GM10847 (cell line): Measurements from ENCODE around the gene NFKBIL1.

Experiments
- POLR2A ChIP-seq: IDR thresholded peaks from 2 replicates; pipeline ENCODE4 v1.6.1; 2011; ENCODE audit not compliant: insufficient read length; ENCODE audit errors: extremely low read depth

The NFKBIL1 gene

GRCh38 chr6:31573239-31574105 lies 26.1 kb downstream of the NFKBIL1 start:
- TF ChIP-seq POLR2A, result no peak

GRCh38 chr6:31574106-31575061 lies 27.0 kb downstream of the NFKBIL1 start:
- no peak for TF ChIP-seq POLR2A

GRCh38 chr6:31575335-31575901 lies 28.0 kb downstream of the NFKBIL1 start, which contains the start of gene TNF:
TNF (plus strand) TSS chr6:31575565; CDS start chr6:31575742, 177 bp downstream.
- TF ChIP-seq POLR2A, result peak; percentile 99

GRCh38 chr6:31575952-31576685 lies 28.7 kb downstream of the NFKBIL1 start:
- TF ChIP-seq POLR2A, result no peak

- TF ChIP-seq POLR2A, result peak; percentile 12
These were observed 29.6 kb downstream of the NFKBIL1 start for GRCh38 chr6:31576897-31577578.

- no peak for TF ChIP-seq POLR2A
These were observed 30.2 kb downstream of the NFKBIL1 start for GRCh38 chr6:31577579-31577966.

GRCh38 chr6:31578184-31579118 lies 31.0 kb downstream of the NFKBIL1 start:
- no peak for TF ChIP-seq POLR2A

GRCh38 chr6:31579119-31579505 lies 31.7 kb downstream of the NFKBIL1 start:
- TF ChIP-seq POLR2A, result no peak

- TF ChIP-seq POLR2A, result no peak
These were observed 32.4 kb downstream of the NFKBIL1 start for GRCh38 chr6:31579546-31580437.

GRCh38 chr6:31580438-31580740 lies 33.0 kb downstream of the NFKBIL1 start:
- TF ChIP-seq POLR2A, result no peak

- peak; percentile 43 for TF ChIP-seq POLR2A
These were observed 33.5 kb downstream of the NFKBIL1 start for GRCh38 chr6:31580807-31581433.
